Measurements from ENCODE around the gene VAV1.

DNA sequence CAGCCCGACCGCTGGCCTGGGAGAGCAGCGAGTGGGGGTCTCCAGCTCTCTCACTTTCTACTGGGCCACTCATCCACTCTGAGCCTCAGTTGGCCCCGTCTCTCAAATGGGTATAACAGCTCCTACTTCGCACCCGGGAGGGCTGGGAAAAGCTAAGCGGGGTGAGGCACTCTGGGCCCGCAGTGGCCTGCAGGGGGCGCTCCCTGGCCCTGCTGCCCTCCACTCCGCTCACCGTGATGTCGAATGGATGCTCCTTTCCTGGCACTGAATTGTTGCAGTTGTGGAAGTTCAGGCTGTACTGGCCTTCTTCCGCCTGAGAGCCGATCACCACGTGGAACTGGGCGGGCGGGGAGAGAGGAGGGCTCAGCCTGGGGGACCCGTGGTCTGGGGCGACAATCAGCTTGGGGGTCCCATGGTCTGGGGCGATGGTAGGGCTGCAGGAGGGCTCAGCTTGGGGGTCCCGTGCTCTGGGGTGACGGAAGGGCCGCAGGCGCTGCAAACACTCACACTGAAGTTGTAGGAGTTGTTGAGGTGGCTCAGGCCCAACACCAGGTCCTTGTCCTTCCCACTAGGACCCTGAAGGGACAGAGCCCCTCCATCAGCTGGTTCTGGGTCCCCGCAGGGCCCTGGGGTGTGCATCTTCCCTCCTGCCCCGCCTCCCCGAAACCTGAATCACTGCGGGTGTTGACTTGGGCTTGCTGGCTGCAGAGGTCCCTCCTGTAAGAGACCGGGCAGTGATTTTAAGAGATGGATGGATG, 39.0 kb upstream of the VAV1 start:
- TF ChIP-seq, protein P1, sequence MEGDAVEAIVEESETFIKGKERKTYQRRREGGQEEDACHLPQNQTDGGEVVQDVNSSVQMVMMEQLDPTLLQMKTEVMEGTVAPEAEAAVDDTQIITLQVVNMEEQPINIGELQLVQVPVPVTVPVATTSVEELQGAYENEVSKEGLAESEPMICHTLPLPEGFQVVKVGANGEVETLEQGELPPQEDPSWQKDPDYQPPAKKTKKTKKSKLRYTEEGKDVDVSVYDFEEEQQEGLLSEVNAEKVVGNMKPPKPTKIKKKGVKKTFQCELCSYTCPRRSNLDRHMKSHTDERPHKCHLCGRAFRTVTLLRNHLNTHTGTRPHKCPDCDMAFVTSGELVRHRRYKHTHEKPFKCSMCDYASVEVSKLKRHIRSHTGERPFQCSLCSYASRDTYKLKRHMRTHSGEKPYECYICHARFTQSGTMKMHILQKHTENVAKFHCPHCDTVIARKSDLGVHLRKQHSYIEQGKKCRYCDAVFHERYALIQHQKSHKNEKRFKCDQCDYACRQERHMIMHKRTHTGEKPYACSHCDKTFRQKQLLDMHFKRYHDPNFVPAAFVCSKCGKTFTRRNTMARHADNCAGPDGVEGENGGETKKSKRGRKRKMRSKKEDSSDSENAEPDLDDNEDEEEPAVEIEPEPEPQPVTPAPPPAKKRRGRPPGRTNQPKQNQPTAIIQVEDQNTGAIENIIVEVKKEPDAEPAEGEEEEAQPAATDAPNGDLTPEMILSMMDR (IDR thresholded peaks at IDR 0.05; ENCODE audit: borderline replicate concordance, extremely low read depth, low read length, poor library complexity, severe bottlenecking) = peak; percentile 42
- no peak for TF ChIP-seq EZH2 (IDR thresholded peaks at IDR 0.05; ENCODE audit: borderline replicate concordance, low read depth, low read length, severe bottlenecking)

Data from DND-41 (cell line).